Myocyte (in vitro differentiated cells): Measurements from ENCODE around the gene NLRP7. TPM values are rescaled to one million over a fixed set of nuclear protein-coding genes. Genes with fewer than 3 reads are reported as not detected.

ENCODE experiments used
- DNase-seq: peaks from one replicate; pipeline ENCODE4 v3.0.0-alpha.2; 2012; ENCODE audit warnings: low read depth
- total RNA-seq: library from RNA; depleted of rRNA; stranded (reverse); fragments of >200 nt; gene quantifications from 2 replicates; pipeline ENCODE4 v1.2.3, GENCODE V29; 2014

The NLRP7 gene
- total RNA-seq, 1 donor from 2014 or later = not detected

- DNase-seq = no peak
These were observed 71.8 kb downstream of the NLRP7 start for GRCh38 chr19:54875506-54875905.

GRCh38 chr19:54873990-54874389 is 73.3 kb downstream of the NLRP7 start, which contains the start of gene FCAR:
Gene FCAR, plus strand, starts transcription at chr19:54874235. Its CDS starts 55 bp downstream, at chr19:54874290.
- DNase-seq = no peak

Other genes with a start within 250 kb of the NLRP7 start
- not detected in 2 replicates for gene KIR3DL3, start 223.1 kb downstream of the NLRP7 start, total RNA-seq
- gene KIR2DL3, start 209.0 kb downstream of the NLRP7 start, total RNA-seq = not detected in 2 replicates
- gene KIR2DL1, start 177.7 kb downstream of the NLRP7 start, total RNA-seq = not detected in 2 replicates
- not detected in 2 replicates for gene KIR2DL4, start 143.9 kb downstream of the NLRP7 start, total RNA-seq
- gene KIR3DL1, start 131.1 kb downstream of the NLRP7 start, total RNA-seq = not detected in 2 replicates
- gene KIR2DS4, start 114.9 kb downstream of the NLRP7 start, total RNA-seq = not detected in 2 replicates
- not detected in 2 replicates for gene KIR3DL2, start 97.1 kb downstream of the NLRP7 start, total RNA-seq
- gene FCAR, start 73.3 kb downstream of the NLRP7 start, total RNA-seq = not detected in 2 replicates
- gene NCR1, start 41.4 kb downstream of the NLRP7 start, total RNA-seq = not detected in 2 replicates
- not detected in 2 replicates for gene NLRP2, start 18.8 kb upstream of the NLRP7 start, total RNA-seq
- gene GP6, start 90.7 kb upstream of the NLRP7 start, total RNA-seq = not detected in 2 replicates
- gene RDH13, start 115.6 kb upstream of the NLRP7 start, total RNA-seq = 4.9 and 9.4 TPM in 2 replicates
- gene EPS8L1, start 128.3 kb upstream of the NLRP7 start, total RNA-seq = 0.78 and 1.4 TPM in 2 replicates
- 43.5 and 46.8 TPM in 2 replicates for gene PPP1R12C, start 170.1 kb upstream of the NLRP7 start, total RNA-seq
- gene TNNT1, start 201.7 kb upstream of the NLRP7 start, total RNA-seq = 4,534 and 4,610 TPM in 2 replicates
- gene TNNI3, start 210.2 kb upstream of the NLRP7 start, total RNA-seq = 1.5 and 1.7 TPM in 2 replicates
- gene DNAAF3, start 219.1 kb upstream of the NLRP7 start, total RNA-seq = 0.94 and 1.4 TPM in 2 replicates
- gene SYT5, start 232.8 kb upstream of the NLRP7 start, total RNA-seq = 1.4 TPM in 1 of 2 replicates, not detected in the other